Keratinocyte (primary cell): Measurements from ENCODE around the gene SYNE1. TPM values are rescaled to one million over a fixed set of nuclear protein-coding genes. Genes with fewer than 3 reads are reported as not detected.

Experiments used
- DNase-seq: peaks from one replicate; pipeline ENCODE4 v3.0.0-alpha.2; 2011; ENCODE audit warnings: low read depth, missing footprints, low spot score
- FAIRE-seq: peaks from 2 replicates; lab custom pipeline; 2011; peaks lifted over from hg19 to GRCh38; lab: Jason Lieb, UNC
- H2AFZ ChIP-seq: 2 replicates; pipeline ENCODE4 v1.6.0; 2012; ENCODE audit warnings: low read length, control low read depth, inconsistent platforms; ENCODE audit not compliant: control insufficient read depth
- H3K27ac ChIP-seq: 2 replicates; pipeline ENCODE4 v1.5.1; 2011; ENCODE audit warnings: low read length; ENCODE audit not compliant: control insufficient read depth, insufficient read depth
- H3K27me3 ChIP-seq: 3 replicates; pipeline ENCODE4 v1.6.0; 2011; ENCODE audit warnings: low read length; ENCODE audit not compliant: control insufficient read depth, insufficient read depth; ENCODE audit errors: extremely low read depth
- H3K36me3 ChIP-seq, 2 experiments: 2 replicates in 1 of 2; 3 replicates in 1 of 2; pipeline ENCODE4 v1.5.1; 2011; ENCODE audit warnings: low read length in 2 of 2, mild to moderate bottlenecking in 1 of 2; ENCODE audit not compliant: control insufficient read depth in 2 of 2, insufficient read depth in 2 of 2; ENCODE audit errors: extremely low read depth in 1 of 2
- H3K4me1 ChIP-seq: 3 replicates; pipeline ENCODE4 v1.5.1; 2011; ENCODE audit warnings: low read length; ENCODE audit not compliant: control insufficient read depth, insufficient read depth; ENCODE audit errors: extremely low read depth
- H3K4me2 ChIP-seq: 3 replicates; pipeline ENCODE4 v1.6.0; 2011; ENCODE audit warnings: low read depth, low read length; ENCODE audit not compliant: control insufficient read depth, insufficient read depth; ENCODE audit errors: extremely low read depth
- H3K4me3 ChIP-seq, 3 experiments: fragments of 200-600 bp in 1 of 3; sonication (generic) in 1 of 3; 2 replicates in 2 of 3; 3 replicates in 1 of 3; pipeline ENCODE4 v1.5.1; 2011 to 2016; ENCODE audit warnings: low read length in 3 of 3, mild to moderate bottlenecking in 3 of 3, control low read depth in 2 of 3, inconsistent platforms in 1 of 3, low read depth in 1 of 3, mixed read lengths in 1 of 3, mixed run types in 1 of 3, moderate library complexity in 1 of 3; ENCODE audit not compliant: control insufficient read depth in 2 of 3, insufficient read depth in 2 of 3; ENCODE audit errors: extremely low read depth in 1 of 3
- H3K79me2 ChIP-seq: 2 replicates; pipeline ENCODE4 v1.6.0; 2012; ENCODE audit warnings: low read length; ENCODE audit not compliant: control insufficient read depth, insufficient read depth
- H3K9ac ChIP-seq: 3 replicates; pipeline ENCODE4 v1.6.0; 2011; ENCODE audit warnings: low read length; ENCODE audit not compliant: control insufficient read depth, insufficient read depth; ENCODE audit errors: extremely low read depth
- H3K9me1 ChIP-seq: 3 replicates; pipeline ENCODE4 v1.6.0; 2011; ENCODE audit warnings: low read length; ENCODE audit not compliant: control insufficient read depth, insufficient read depth; ENCODE audit errors: extremely low read depth
- H3K9me3 ChIP-seq: 2 replicates; pipeline ENCODE4 v1.5.1; 2012; ENCODE audit warnings: low read depth, low read length; ENCODE audit not compliant: control insufficient read depth
- H4K20me1 ChIP-seq: 3 replicates; pipeline ENCODE4 v1.6.0; 2011; ENCODE audit warnings: low read length; ENCODE audit not compliant: control insufficient read depth, insufficient read depth; ENCODE audit errors: extremely low read depth
- EZH2 ChIP-seq: IDR thresholded peaks from one replicate; pipeline ENCODE4 v1.6.1; 2012; ENCODE audit warnings: inconsistent platforms, mild to moderate bottlenecking, low read length, moderate library complexity
- dilution Hi-C: fragments of 300-500 bp; cut with MboI; formaldehyde crosslinking; loops from one replicate; pipeline ENCODE4 v1.7.0; 2020; ENCODE audit warnings: low sequenced_read_pairs; ENCODE audit not compliant: extremely low pct_ligation_motif_present
- polyA plus RNA-seq, 5 experiments: library from polyadenylated mRNA; depleted of rRNA in 3 of 5; stranded (reverse) in 3 of 5; stranded (forward) in 1 of 5; unstranded in 1 of 5; fragments of >200 nt; gene quantifications; 1 replicate in 1 of 5; 2 replicates in 3 of 5; 3 replicates in 1 of 5; pipeline versions ENCODE4 v1.2.1 to v1.2.3, GENCODE V29; 2011 to 2012; ENCODE audit warnings: missing spikeins in 2 of 5, low read depth in 1 of 5, low replicate concordance in 1 of 5
- TF ChIP-seq, protein P1 (sequence below), 3 experiments: IDR thresholded peaks in 1 of 3; conservative IDR thresholded peaks in 1 of 3; optimal IDR thresholded peaks in 1 of 3; 2 replicates in 2 of 3; 3 replicates in 1 of 3; pipeline versions ENCODE3 to v1.5.1; 2011; ENCODE audit warnings: low read length in 3 of 3, mild to moderate bottlenecking in 3 of 3, moderate library complexity in 2 of 3, control low read depth in 1 of 3, inconsistent platforms in 1 of 3; ENCODE audit not compliant: insufficient read depth in 2 of 3; ENCODE audit errors: extremely low read depth in 1 of 3

Gene SYNE1
- polyA plus RNA-seq, 1 donor (not counting 4 experiments of a cell fraction or from before 2014, with no cell fraction given): 4.0 TPM

DNA sequence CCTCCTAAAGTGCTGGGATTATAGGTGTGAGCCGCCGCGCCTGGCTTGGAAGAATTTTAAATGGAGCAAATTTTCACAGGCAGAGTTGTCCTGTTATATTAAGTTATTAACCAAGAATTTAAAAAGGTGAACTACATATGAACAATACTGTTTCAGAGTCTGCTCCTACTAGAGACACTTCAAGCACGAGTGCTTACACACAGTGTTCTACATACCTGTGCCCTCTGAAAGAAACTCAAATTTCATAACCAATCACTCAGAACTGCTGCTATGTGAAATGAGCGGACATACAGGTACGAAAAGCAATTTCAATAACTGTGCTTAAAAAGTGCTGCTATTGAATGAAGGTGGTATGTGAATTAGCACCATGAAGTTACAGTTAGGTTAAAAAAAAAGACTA lies 262.0 kb downstream of the SYNE1 start:
- Histone ChIP-seq H3K9me3 (no peaks in the 10 kb centered on the region), H3K27ac (no peak overlapping the region), H3K4me1 (peaks cover 11% of the 10 kb centered on the region), H3K4me2 (no peak overlapping the region), H3K27me3 (no peaks in the 10 kb centered on the region), H3K9ac (no peak overlapping the region), H3K9me1 (no peaks in the 10 kb centered on the region), H3K4me3 (no peak overlapping the region), H3K79me2 (no peaks in the 10 kb centered on the region), H2AFZ (no peak overlapping the region), H4K20me1 (no peaks in the 10 kb centered on the region), H3K36me3 (no peaks in the 10 kb centered on the region)
- DNase-seq: no peak
- no peak for TF ChIP-seq EZH2
- TF ChIP-seq, protein P1, sequence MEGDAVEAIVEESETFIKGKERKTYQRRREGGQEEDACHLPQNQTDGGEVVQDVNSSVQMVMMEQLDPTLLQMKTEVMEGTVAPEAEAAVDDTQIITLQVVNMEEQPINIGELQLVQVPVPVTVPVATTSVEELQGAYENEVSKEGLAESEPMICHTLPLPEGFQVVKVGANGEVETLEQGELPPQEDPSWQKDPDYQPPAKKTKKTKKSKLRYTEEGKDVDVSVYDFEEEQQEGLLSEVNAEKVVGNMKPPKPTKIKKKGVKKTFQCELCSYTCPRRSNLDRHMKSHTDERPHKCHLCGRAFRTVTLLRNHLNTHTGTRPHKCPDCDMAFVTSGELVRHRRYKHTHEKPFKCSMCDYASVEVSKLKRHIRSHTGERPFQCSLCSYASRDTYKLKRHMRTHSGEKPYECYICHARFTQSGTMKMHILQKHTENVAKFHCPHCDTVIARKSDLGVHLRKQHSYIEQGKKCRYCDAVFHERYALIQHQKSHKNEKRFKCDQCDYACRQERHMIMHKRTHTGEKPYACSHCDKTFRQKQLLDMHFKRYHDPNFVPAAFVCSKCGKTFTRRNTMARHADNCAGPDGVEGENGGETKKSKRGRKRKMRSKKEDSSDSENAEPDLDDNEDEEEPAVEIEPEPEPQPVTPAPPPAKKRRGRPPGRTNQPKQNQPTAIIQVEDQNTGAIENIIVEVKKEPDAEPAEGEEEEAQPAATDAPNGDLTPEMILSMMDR (optimal IDR thresholded peaks at IDR 0.05 in 1 of 3, IDR thresholded peaks at IDR 0.05 in 1 of 3, conservative IDR thresholded peaks at IDR 0.05 in 1 of 3; ENCODE audit: extremely low read depth in 1 of 3, insufficient read depth in 2 of 3, low read length in 3 of 3): no peak
- dilution Hi-C loops: no loop called here
- FAIRE-seq: no peak

DNA sequence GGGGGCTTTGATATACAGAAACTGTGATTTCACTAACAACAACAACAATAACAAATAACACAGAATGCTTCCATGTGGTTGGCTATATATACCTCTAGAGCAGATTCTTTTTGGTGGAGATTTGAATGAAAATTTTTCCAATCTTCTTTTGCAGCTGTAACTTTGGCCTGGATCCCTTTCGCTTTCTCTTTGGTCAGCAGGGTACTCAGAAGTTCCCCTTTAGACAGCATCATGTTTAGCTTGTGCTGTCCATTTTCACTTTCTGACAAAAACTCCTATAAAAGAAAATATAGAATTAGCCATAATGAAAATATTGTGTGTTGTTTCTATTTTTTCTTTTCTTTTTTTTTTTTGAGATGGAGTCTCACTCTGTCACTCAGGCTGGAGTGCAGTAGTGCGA lies 264.2 kb downstream of the SYNE1 start:
- FAIRE-seq: no peak
- Histone ChIP-seq H2AFZ (no peak overlapping the region), H3K9me1 (no peaks in the 10 kb centered on the region), H3K36me3 (no peaks in the 10 kb centered on the region), H4K20me1 (no peaks in the 10 kb centered on the region), H3K9ac (no peak overlapping the region), H3K79me2 (no peaks in the 10 kb centered on the region), H3K4me2 (no peak overlapping the region), H3K27ac (no peak overlapping the region), H3K4me1 (peaks cover under 1% of the 10 kb centered on the region), H3K9me3 (no peaks in the 10 kb centered on the region), H3K4me3 (no peak overlapping the region), H3K27me3 (no peaks in the 10 kb centered on the region)
- dilution Hi-C loops: no loop called here
- TF ChIP-seq, protein P1 (optimal IDR thresholded peaks at IDR 0.05 in 1 of 3, IDR thresholded peaks at IDR 0.05 in 1 of 3, conservative IDR thresholded peaks at IDR 0.05 in 1 of 3; ENCODE audit: extremely low read depth in 1 of 3, insufficient read depth in 2 of 3, low read length in 3 of 3): no peak
- TF ChIP-seq EZH2: no peak
- no peak for DNase-seq
